Cardiac fibroblast (primary cell): Measurements from ENCODE around the gene UBE2D2.

Source experiments
- DNase-seq, 2 donors: peaks; one replicate each; pipeline versions ENCODE4 v3.0.0 to v3.0.0-alpha.2; 2010; ENCODE audit warnings: low read depth in 2 of 2
- H3K4me3 ChIP-seq, 2 donors: replicated peaks in 1 of 2; 1 replicate in 1 of 2; 2 replicates in 1 of 2; pipeline ENCODE4 v1.5.1; 2011; ENCODE audit warnings: low read depth in 2 of 2, low read length in 2 of 2, mild to moderate bottlenecking in 2 of 2, moderate library complexity in 1 of 2
- TF ChIP-seq, protein P1 (sequence below): IDR thresholded peaks from one replicate; pipeline ENCODE4 v1.5.1; 2011; ENCODE audit warnings: low read depth, mild to moderate bottlenecking, low read length, inconsistent platforms

Gene UBE2D2

DNA sequence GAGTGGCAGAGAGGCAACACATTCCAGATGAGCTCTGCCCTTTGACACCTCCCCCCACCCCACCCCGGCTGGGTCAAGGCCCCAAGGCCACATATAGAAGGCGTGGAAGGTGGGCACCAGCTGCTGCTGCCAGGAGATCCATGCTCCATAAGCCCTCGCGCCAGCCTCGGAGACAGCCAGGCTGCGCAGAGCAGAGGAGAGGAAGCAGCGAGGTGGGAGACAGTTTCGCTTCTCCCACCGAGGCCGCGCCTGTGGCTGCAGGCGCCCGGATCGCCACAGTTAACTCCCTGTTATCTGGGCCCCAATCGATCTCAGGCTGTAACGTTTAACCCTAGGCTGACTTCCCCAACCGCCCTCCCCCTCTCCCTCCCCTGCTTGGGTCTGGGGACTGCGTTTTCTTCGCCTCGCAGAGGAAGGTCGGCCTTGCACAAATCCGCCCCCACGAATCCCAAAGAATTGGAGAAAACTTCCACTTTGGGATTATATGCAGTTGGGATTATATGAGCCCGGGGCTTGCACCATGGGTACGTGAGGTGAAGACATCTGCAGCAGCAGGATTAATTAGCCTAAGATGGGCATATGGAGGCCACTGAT is 85.9 kb downstream of the UBE2D2 start:
- H3K4me3 ChIP-seq: no peak overlapping the region
- no peak for DNase-seq
- TF ChIP-seq, protein P1, sequence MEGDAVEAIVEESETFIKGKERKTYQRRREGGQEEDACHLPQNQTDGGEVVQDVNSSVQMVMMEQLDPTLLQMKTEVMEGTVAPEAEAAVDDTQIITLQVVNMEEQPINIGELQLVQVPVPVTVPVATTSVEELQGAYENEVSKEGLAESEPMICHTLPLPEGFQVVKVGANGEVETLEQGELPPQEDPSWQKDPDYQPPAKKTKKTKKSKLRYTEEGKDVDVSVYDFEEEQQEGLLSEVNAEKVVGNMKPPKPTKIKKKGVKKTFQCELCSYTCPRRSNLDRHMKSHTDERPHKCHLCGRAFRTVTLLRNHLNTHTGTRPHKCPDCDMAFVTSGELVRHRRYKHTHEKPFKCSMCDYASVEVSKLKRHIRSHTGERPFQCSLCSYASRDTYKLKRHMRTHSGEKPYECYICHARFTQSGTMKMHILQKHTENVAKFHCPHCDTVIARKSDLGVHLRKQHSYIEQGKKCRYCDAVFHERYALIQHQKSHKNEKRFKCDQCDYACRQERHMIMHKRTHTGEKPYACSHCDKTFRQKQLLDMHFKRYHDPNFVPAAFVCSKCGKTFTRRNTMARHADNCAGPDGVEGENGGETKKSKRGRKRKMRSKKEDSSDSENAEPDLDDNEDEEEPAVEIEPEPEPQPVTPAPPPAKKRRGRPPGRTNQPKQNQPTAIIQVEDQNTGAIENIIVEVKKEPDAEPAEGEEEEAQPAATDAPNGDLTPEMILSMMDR: no peak

DNA sequence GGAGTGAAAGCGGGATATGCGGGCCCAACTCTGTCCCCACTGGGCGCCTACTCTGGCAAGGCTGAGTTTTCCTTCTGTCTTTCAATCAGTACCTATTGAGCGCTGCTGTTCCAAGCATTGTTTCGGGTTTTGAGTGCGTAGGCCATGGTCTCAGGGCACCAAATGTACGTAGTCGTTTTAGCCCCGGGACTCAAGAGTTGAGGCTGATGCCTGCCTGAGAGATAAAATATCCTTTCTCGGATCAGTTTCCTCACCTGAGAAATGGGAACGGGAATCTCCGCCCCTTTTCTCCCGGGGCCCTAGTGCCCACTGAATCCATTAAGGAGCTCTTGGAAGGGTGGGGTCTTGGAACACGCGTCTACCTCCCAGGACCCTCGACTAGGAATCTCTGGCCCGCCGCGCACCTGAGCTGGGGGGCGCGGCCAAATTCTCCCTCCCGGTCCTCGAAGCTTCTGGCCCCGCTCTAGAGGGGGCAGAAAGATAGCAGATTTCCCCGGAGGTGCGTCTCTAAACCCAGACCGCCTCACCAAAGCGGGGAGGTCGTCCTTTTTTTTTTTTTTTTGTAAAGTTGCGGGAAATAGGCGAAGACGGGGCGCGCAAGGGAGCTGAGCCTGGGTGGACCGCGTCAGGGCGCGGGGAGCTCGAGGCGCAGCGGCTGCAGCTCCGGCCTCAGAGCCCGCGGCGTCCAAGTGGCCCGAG is 86.5 kb downstream of the UBE2D2 start:
- peak overlapping the region; percentile 25 to 61 for H3K4me3 ChIP-seq
- no peak for DNase-seq
- TF ChIP-seq, protein P1: no peak

DNA sequence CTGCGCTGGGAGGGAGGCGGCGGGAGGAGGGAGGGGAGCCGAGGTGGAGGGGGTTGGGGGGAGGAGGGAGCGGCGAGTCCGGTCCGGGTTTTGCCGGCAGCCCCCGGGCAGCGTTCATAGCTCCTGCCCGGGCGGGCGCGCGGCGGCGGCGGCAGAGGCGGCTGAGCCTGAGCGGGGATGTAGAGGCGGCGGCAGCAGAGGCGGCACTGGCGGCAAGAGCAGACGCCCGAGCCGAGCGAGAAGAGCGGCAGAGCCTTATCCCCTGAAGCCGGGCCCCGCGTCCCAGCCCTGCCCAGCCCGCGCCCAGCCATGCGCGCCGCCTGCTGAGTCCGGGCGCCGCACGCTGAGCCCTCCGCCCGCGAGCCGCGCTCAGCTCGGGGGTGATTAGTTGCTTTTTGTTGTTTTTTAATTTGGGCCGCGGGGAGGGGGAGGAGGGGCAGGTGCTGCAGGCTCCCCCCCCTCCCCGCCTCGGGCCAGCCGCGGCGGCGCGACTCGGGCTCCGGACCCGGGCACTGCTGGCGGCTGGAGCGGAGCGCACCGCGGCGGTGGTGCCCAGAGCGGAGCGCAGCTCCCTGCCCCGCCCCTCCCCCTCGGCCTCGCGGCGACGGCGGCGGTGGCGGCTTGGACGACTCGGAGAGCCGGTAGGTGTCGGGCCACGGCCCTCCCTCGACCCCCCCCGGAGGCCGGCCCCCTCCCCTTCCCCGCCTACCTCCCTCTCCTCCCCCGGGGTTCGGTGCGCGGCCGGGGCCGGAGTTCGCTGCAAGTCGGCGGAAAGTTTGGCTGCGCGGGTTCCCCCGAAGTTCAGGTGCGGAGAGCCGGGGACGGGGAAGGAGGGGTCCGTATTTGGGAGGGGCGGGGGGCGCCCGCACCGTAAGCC is 87.3 kb downstream of the UBE2D2 start, which contains the start of gene CXXC5:
Gene CXXC5 (plus strand): TSS at position 145 of the 877 bp plus-strand sequence. CDS start 32,175 bp downstream, outside the sequence.
- TF ChIP-seq, protein P1: no peak
- peak; percentile 85 to 94 for DNase-seq

DNA sequence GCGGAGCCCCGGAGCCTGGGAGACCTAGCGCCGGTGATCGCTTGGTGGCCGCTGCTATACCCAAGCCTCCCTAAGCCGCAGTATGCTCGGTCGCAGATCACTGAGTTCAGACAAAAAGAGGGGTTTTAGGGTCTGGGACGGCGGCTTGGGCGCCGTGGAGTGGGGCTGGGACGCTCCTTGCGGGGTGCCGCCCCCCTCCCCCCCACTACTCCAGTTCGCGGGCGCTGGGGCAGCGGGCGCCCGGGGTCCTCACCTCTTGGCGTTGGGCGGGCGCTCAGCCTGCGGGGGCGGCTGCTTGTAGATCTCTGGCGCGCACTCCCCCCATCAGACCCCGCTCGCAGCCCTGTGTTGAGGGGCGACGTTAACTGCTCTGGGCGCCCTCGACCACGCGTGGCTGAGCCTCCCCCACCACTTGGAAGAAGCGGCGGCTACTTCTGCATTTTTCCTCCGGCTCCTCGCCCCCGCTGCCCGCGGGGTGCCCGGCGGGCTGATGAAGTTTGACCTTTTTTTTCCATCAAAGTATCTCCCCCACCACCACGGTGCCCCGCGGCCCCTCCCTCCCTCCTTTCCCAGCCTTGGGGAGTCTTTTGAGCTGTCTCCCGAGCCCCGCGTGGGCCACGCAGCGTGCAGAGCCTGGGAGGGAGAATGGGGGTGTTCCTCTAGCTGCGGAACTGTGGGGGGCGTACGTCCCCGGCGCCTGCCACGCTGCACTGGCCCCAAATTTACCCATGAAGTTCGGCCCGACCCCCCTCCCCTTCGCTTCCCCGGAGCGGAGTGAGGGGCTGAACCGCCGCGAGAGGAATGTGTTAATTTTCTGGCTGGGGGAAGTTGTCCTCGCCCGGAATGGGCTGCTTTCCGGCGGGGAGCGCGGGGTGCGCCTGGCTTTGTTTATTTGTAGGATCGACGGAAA is 88.2 kb downstream of the UBE2D2 start:
- peak overlapping the region; percentile 61 to 89 for H3K4me3 ChIP-seq
- TF ChIP-seq, protein P1: no peak
- DNase-seq: peak in 1 of 2 donors; percentile 38

More for the DNA sequence above, 87.3 kb downstream of the UBE2D2 start, which contains the start of gene CXXC5:
- H3K4me3 ChIP-seq: peak within 1 kb of the TSS; percentile 61 to 89

DNA sequence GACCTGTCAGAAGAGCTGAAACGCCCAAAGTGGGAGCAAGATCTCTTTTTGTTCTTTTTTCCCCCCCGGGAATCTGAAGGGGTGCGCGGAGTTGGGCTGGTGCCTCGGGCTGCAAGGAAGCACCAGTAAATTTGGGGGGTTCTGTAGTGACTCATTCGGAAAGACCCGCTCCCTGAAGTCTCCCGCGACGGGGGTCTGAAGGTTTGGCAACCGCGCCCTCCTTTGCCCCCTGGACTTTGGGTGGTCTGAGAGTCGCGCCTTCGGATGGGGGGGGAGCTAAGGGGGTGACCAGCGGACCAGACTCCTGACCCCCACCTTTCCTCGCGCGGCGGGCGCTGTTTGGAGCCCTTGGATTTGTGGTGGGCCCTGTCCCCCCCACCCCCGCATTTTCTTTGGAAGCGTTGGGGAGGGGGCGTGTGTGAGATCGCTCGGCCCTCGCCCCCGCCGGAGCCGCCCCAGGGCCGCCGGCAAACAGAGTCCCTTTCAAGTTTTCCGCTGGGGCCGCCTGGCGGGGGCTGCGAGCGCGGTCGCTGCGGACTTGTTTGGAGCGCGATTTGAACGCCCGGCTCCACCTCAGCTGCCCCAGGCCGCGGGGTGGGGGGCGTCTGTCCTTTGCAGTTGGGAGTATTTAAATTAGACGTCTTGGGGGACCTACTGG is 89.0 kb downstream of the UBE2D2 start:
- TF ChIP-seq, protein P1: peak; percentile 24
- peak overlapping the region; percentile 61 to 89 for H3K4me3 ChIP-seq
- DNase-seq: no peak
